Heart left ventricle (tissue), 13 donors: Measurements from ENCODE around the gene SPRED3.
"Not testable (repeated sequence)": the region's sequence is repeated elsewhere in the genome, so short reads cannot be mapped to it uniquely, and the experiment has no call there.

Experiments used
- POLR2A ChIP-seq, 2 donors: fragments of 450-650 bp; IDR thresholded peaks; one replicate each; pipeline ENCODE4 v1.6.1; 2017; ENCODE audit warnings: antibody characterized with exemption in 2 of 2, mild to moderate bottlenecking in 2 of 2, moderate library complexity in 2 of 2
- TF ChIP-seq, protein P1 (sequence below), 12 donors: fragments of 200-600 bp; sonication (generic) in 4 of 12; IDR thresholded peaks; one replicate each; pipeline versions ENCODE4 v1.5.0 to v1.8.0; 2018 to 2022; ENCODE audit warnings: antibody characterized with exemption in 12 of 12, mild to moderate bottlenecking in 5 of 12
- donor health status: ischemic (EF 13 %, LVEDD 7.1; RV severe dilation, severe dysfunction).
- donor health status: DM: no; HTN: yes; CAD: no.
- donor health status: DM: no; HTN: no; CAD: no.
- donor health status: ischemic (EF 25% LVEDD 6.9; RV normal size, moderate dysfunction).
- donor health status: ischemic (EF 25% LVEDD 5.7; RV mildly dilated, moderate dysfunction).
- donor health status: ischemic (EF 35%, LVEDD 5.7; RV mildly dilated, moderate dysfunction).
- donor health status: nonischemic (EF 11% LVEDD 7.7; RV severe dilation, severe dysfunction).
- donor health status: DM: yes; HTN: yes; CAD: no.
- donor health status: PGD.
- donor health status: ischemic (EF 29% LVEDD 5.4; RV normal size, mild dysfunction).
- donor health status: nonischemic (EF 23%, LVEDD 6.1; RV moderate dilation, normal function).

DNA sequence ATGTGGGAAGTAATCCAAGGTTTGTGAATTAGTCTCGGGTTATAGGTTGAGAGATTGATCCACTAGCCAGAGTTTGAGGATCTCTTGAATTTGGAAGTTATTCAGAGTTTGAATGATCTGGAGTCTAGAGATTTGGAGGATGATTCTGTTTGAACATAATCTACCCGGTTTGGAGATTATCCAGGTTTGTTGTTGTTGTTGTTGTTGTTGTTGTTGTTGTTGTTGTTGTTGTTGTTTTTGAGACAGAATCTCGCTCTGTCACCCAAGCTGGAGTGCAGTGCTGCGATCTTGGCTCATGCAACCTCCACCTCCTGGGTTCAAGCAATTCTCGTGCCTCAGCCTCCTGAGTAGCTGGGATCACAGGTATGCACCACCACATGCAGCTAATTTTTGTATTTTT, 23.4 kb downstream of the SPRED3 start:
- TF ChIP-seq POLR2A (IDR thresholded peaks at IDR 0.05) = not testable (repeated sequence)
- TF ChIP-seq, protein P1, sequence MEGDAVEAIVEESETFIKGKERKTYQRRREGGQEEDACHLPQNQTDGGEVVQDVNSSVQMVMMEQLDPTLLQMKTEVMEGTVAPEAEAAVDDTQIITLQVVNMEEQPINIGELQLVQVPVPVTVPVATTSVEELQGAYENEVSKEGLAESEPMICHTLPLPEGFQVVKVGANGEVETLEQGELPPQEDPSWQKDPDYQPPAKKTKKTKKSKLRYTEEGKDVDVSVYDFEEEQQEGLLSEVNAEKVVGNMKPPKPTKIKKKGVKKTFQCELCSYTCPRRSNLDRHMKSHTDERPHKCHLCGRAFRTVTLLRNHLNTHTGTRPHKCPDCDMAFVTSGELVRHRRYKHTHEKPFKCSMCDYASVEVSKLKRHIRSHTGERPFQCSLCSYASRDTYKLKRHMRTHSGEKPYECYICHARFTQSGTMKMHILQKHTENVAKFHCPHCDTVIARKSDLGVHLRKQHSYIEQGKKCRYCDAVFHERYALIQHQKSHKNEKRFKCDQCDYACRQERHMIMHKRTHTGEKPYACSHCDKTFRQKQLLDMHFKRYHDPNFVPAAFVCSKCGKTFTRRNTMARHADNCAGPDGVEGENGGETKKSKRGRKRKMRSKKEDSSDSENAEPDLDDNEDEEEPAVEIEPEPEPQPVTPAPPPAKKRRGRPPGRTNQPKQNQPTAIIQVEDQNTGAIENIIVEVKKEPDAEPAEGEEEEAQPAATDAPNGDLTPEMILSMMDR (IDR thresholded peaks at IDR 0.05) = not testable (repeated sequence)
